Fibroblast of the aortic adventitia (primary cell): ENCODE results near the gene ZNF638. TPM values are rescaled to one million over a fixed set of nuclear protein-coding genes. Genes with fewer than 3 reads are reported as not detected.
"Not testable (repeated sequence)": the region's sequence is repeated elsewhere in the genome, so short reads cannot be mapped to it uniquely, and the experiment has no call there.

Experiments used
- DNase-seq: peaks from one replicate; pipeline ENCODE4 v3.0.0-alpha.2; 2010; ENCODE audit warnings: low read depth
- H3K4me3 ChIP-seq: 2 replicates; pipeline ENCODE4 v1.5.1; 2011; ENCODE audit warnings: low read depth, mild to moderate bottlenecking, control low read depth, low read length, moderate library complexity
- CTCF ChIP-seq: IDR thresholded peaks from 2 replicates; pipeline ENCODE4 v1.5.1; 2011; ENCODE audit warnings: mild to moderate bottlenecking, low read length, control low read depth, inconsistent platforms; ENCODE audit not compliant: insufficient read depth
- total RNA-seq: library from RNA; depleted of rRNA; stranded (reverse); fragments of >200 nt; gene quantifications from 2 replicates; pipeline ENCODE4 v1.2.3, GENCODE V29; 2012; ENCODE audit warnings: low replicate concordance

ZNF638 gene
- total RNA-seq, 1 donor, result 123 TPM

DNA sequence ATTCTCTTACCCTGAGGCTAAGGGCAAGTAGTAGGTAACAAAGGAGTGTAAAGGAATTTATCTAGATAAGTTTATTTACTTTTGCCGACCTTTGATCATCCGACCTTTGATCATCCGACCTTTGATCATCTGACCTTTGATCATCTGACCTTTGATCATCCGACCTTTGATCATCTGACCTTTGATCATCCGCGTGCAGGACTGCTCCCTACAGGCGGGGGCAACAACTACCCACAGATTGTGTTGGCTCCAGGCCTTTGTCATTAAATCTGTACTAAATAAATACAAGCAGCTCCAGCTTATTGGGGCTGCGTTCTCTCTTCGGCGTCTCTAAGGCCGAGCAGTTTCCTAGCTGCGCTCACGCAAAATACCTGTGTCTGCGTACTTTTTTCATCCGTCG is 56.6 kb downstream of the ZNF638 start:
- no peak for DNase-seq
- TF ChIP-seq CTCF, result no peak
- no peak overlapping the region for H3K4me3 ChIP-seq

GRCh38 chr2:71389384-71390072 is 57.9 kb downstream of the ZNF638 start:
- TF ChIP-seq CTCF, result no peak
- DNase-seq, result peak; percentile 63
- H3K4me3 ChIP-seq, result no peak overlapping the region

GRCh38 chr2:71393216-71393615 is 61.6 kb downstream of the ZNF638 start:
- no peak overlapping the region for H3K4me3 ChIP-seq
- no peak for TF ChIP-seq CTCF
- no peak for DNase-seq

GRCh38 chr2:71395471-71395870 is 63.9 kb downstream of the ZNF638 start:
- DNase-seq, result no peak
- no peak overlapping the region for H3K4me3 ChIP-seq
- TF ChIP-seq CTCF, result no peak

- no peak overlapping the region for H3K4me3 ChIP-seq
- no peak for TF ChIP-seq CTCF
- no peak for DNase-seq
Measured at GRCh38 chr2:71402427-71402826, 70.8 kb downstream of the ZNF638 start.

- TF ChIP-seq CTCF, result no peak
- no peak for DNase-seq
Measured at GRCh38 chr2:71409611-71410010, 78.0 kb downstream of the ZNF638 start.

GRCh38 chr2:71410696-71411095 is 79.1 kb downstream of the ZNF638 start:
- no peak for DNase-seq
- TF ChIP-seq CTCF, result no peak
- no peak overlapping the region for H3K4me3 ChIP-seq

More at GRCh38 chr2:71409611-71410010, 78.0 kb downstream of the ZNF638 start:
- H3K4me3 ChIP-seq, result no peak overlapping the region

DNA sequence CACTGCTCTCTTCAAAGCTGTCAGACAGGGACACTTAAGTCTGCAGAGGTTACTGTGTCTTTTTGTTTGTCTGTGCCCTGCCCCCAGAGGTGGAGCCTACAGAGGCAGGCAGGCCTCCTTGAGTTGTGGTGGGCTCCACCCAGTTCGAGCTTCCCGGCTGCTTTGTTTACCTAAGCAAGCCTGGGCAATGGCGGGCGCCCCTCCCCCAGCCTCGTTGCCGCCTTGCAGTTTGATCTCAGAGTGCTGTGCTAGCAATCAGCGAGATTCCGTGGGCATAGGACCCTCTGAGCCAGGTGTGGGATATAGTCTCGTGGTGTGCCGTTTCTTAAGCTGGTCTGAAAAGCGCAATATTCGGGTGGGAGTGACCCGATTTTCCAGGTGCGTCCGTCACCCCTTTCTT is 85.3 kb downstream of the ZNF638 start:
- DNase-seq, H3K4me3 ChIP-seq: not testable (repeated sequence)
